DMS53 treated with DMSO at 0.1 percent for 48 hours (cell line): ENCODE data around the gene NUCKS1.

ENCODE experiments used
- DNase-seq: peaks from one replicate; lab custom pipeline; 2025; ENCODE audit not compliant: unreplicated experiment; lab: John Stamatoyannopoulos, UW

NUCKS1 gene

GRCh38 chr1:205772607-205773032, 22.6 kb upstream of the NUCKS1 start:
- no peak for DNase-seq

- no peak for DNase-seq
Measured at GRCh38 chr1:205770618-205771017, 20.6 kb upstream of the NUCKS1 start.

- no peak for DNase-seq
Measured at GRCh38 chr1:205769641-205770365, 19.8 kb upstream of the NUCKS1 start.

- no peak for DNase-seq
Measured at GRCh38 chr1:205767248-205767647, 17.3 kb upstream of the NUCKS1 start.

- DNase-seq: no peak
Measured at GRCh38 chr1:205766570-205766969, 16.6 kb upstream of the NUCKS1 start.

- no peak for DNase-seq
Measured at GRCh38 chr1:205766038-205766437, 16.1 kb upstream of the NUCKS1 start.

- DNase-seq: no peak
Measured at GRCh38 chr1:205764578-205764977, 14.6 kb upstream of the NUCKS1 start.

GRCh38 chr1:205763980-205764379, 14.0 kb upstream of the NUCKS1 start:
- DNase-seq: no peak

GRCh38 chr1:205760606-205761005, 10.6 kb upstream of the NUCKS1 start:
- no peak for DNase-seq

- DNase-seq: no peak
Measured at GRCh38 chr1:205756552-205756951, 6.6 kb upstream of the NUCKS1 start.

GRCh38 chr1:205754857-205755256, 4.9 kb upstream of the NUCKS1 start:
- DNase-seq: no peak

- DNase-seq: no peak
Measured at GRCh38 chr1:205751036-205751651, 1.2 kb upstream of the NUCKS1 start.

- DNase-seq: peak; percentile 89
Measured at GRCh38 chr1:205749234-205750137, 496 bp downstream of the NUCKS1 start.

- DNase-seq: peak; percentile 86
Measured at GRCh38 chr1:205748403-205749233, 1.4 kb downstream of the NUCKS1 start.

GRCh38 chr1:205746757-205747412, 3.1 kb downstream of the NUCKS1 start:
- DNase-seq: no peak

GRCh38 chr1:205744403-205744802, 5.6 kb downstream of the NUCKS1 start:
- DNase-seq: no peak

- no peak for DNase-seq
Measured at GRCh38 chr1:205743977-205744376, 6.0 kb downstream of the NUCKS1 start.

GRCh38 chr1:205741681-205742080, 8.3 kb downstream of the NUCKS1 start:
- no peak for DNase-seq

- DNase-seq: no peak
Measured at GRCh38 chr1:205739348-205740160, 10.4 kb downstream of the NUCKS1 start.
